Posterior vena cava (tissue), 2 donors: ENCODE data around the gene BCKDK. TPM values are rescaled to one million over a fixed set of nuclear protein-coding genes. Genes with fewer than 3 reads are reported as not detected.

Source experiments
- DNase-seq: peaks from one replicate; pipeline ENCODE4 v3.0.0-alpha.2; 2020; ENCODE audit warnings: low spot score
- intact Hi-C, 2 donors: fragments of 100-400 bp; cut with DNase I; formaldehyde crosslinking; loops; one replicate each; pipeline versions ENCODE4 v1.14.1 to v1.14.2; 2022 to 2023
- long read RNA-seq, 2 donors: library from polyadenylated mRNA; unstranded; transcript quantifications; one replicate each; pipeline ENCODE4 v2.0.0, GENCODE V29; 2020 to 2021
- total RNA-seq, 2 donors: library from RNA; stranded (reverse); fragmentation: NEBNext Ultra II Directional; extraction: Animal tissue kit (Norgen Biotek cat#: 25700); gene quantifications; one replicate each; pipeline ENCODE4 v1.2.1, GENCODE V29; 2021
- donor health status: DM: yes; HTN: yes; CAD: no.
- donor health status: DM: yes; HTN: yes; CAD: no.

Gene BCKDK
- 10 to 100 TPM; 29.8 to 30.6 TPM for total RNA-seq
- long read RNA-seq, donor 1, transcript BCKDK-201 (12 exons, 2,128 nt): major isoform, 20 of 43 reads
- long read RNA-seq, donor 1, transcript BCKDK-203 (11 exons, 1,997 nt): minor isoform, 11 of 43 reads
- long read RNA-seq, donor 1, partial matches to known transcripts: 10 of 43 reads
- long read RNA-seq, donor 1, other reads (novel, unspliced or antisense): 2 of 43 reads
- long read RNA-seq, donor 2, transcript BCKDK-201 (12 exons, 2,128 nt): major isoform, 129 of 249 reads
- long read RNA-seq, donor 2, transcript BCKDK-203 (11 exons, 1,997 nt): minor isoform, 78 of 249 reads
- long read RNA-seq, donor 2, partial matches to known transcripts: 31 of 249 reads
- long read RNA-seq, donor 2, other reads (novel, unspliced or antisense): 11 of 249 reads

DNA sequence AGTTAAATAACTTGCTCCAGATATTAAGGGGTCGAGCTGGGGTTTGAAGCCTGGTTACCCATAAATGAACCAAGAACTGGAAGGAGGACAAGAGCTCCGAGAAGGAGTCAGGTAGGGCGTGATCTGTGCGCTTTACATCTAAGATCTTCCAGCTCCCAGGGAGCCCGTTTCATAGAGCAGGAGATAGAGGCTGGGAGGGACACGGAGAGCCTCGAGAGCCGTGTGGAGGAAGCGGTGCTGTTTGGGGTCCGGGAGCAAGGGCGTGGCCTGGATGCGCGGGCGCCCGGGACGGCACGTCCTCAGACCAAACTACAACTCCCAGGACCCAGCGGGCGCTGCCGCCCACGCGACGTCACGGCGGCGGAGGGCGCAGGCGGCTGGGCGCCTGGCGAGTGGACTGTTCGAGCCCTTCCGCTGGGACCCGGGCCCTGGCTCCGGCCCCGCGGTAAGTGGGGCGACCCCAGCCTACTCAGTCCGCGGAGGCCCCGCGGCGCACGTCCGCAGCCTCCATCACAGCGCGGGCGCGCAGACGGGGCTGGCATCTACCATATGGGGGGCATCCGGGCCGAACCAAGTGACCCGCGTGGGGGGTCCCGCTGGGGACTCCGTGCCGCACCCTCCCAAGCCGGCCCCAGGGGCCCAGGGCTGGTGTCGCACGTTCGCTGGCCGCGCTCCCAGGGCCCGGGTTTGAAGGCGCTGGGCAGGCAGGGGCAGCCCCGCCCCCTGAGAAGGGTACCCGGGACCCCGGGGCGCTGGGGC lies at the start of gene BCKDK:
Gene BCKDK, plus strand, starts transcription at position 352 of the 759 bp plus-strand sequence. CDS start 838 bp downstream, outside the sequence.
- peak; percentile 94 for DNase-seq
- intact Hi-C loops: no loop called here

DNA sequence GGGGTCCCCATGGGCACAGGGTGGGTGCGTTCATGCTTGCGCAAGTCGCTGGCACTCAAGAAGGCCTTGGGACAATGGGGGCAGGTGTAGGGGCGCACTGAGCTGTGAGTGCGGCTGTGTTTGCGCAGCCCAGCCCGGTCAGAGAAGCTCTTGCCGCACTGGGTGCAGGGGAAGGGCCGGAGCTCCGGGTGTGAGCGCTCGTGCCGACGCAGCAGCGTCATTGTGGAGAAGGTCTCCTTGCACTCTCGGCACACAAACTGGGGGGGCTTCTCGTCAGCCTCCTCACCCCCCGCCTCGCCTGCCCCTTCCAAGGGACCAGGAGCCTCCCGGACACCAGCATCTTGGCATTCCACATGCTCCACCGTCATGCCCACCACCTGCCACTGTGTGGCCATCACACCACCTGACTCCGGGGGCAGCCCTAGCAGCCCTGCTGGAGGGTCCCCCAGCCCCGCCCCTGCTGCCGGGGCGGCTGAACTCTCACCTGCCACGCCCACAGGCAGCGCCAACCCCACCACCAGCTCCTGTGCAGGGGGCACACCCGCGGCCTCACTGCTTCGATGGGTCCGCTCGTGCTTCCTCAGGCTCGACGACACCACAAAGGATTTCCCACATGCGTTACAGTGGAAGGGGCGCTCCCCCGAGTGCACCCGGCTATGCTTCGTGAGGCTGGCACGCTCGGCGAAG lies 46.9 kb upstream of the BCKDK start:
- intact Hi-C loops: no loop called here
- no peak for DNase-seq

DNA sequence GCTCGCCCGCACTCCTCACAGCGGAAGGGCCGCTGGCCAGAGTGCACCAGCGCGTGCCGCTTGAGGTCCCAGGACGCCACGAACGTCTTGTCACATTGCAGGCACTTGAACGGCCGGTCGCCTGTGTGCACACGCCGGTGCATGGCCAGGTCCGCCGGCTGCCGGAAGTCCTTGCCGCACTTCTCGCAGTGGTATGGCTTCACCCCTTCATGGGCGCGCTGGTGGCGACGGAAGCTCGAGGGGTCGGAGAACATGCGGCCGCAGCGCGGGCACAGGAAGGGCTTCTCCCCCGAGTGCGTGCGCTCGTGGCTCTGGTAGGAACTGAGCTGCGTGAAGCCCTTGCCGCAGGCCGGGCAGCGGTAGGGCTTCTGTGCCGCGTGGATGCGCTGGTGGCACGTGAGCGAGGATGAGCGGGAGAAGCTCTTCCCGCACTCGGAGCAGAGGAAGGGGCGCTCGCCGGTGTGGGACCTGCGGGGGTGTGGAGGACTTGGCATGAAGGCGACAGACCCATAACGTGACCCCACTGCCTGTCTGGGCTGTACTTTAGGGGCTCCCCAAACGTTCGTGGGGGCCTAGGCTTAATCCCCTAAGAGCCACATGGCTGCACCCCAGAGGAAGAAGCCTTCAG lies 46.3 kb upstream of the BCKDK start:
- intact Hi-C loops: no loop called here
- no peak for DNase-seq

DNA sequence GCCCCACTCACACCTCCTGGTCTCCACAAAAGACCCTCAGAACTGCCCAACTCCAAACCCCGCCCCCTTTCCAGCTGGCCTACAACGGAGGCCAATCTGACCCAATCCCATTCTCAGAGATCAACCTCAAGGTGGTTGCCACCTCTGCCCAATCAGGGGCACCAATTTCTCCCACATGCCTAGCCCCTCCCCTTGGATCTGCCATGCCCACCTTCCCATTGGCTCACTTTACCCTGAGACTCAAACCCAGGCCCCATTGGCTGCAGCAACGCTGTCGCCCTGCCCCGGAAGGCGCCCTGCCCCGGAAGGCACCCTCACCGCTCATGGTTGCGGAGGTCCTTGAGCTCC lies 44.7 kb upstream of the BCKDK start:
- no peak for DNase-seq
- intact Hi-C loops: no loop called here

DNA sequence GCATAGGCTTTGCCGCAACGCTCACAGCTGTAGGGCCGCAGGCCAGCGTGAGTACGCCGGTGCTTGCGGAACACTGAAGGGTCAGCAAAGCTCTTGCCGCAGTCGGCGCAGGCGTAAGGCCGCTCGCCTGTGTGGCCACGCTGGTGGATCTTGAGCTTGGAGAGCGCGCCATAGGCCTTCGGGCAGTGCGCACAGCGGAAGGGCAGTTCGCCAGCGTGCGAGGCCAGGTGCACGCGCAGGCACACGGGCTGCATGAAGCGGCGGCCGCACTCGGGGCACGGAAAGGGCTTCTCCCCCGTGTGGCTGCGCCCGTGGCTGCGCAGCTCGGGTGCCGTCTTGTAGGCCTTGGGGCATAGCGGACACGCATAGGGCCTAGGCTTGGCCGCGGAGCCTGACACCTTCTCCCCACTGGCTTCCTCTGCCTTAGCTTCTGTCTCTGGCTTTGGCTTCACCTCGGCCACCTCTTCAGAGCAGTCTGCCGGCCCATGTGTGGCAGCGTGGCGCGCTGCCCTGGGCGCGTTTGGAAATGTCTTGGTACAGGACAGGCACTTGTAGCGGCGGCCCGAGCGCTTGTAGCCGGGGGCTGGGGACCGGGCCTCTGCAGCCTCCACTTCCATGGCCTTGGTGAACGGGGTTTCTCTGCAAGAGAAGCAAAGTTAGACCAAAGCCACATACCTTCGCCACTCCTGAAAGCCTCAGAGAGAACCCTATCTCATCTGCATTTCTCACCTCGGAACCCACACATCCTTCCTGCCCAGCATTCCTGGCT lies 44.2 kb upstream of the BCKDK start:
- intact Hi-C loops: no loop called here
- DNase-seq: no peak

DNA sequence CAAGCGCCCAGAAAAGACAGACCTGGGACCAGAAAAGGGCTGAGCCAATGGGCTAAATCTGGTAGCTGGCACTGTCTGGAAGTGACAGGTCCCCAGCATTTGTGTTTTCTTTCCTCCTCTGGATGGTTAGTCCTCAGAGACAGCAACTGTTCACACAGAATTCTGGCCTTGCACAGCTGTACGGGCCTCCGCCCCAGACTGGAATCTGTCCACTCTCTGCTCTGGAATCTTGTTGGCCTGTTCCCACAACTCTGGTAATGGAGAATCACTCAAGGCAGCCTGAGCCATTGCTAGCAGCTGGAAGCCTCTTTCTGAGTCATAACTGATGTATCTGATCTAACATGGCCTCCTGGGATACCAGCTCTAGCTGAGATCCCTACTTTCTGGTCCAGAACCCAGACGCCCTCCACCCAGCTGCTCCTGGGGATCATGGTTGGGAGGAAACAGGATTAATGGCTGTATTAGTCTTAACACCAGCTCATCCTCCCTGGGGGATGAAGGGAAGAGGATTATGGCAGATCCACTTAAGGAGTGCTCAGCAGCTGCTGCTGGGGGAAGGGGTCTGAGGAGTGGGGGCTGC lies 43.2 kb upstream of the BCKDK start:
- DNase-seq: no peak
- intact Hi-C loops: no loop called here

DNA sequence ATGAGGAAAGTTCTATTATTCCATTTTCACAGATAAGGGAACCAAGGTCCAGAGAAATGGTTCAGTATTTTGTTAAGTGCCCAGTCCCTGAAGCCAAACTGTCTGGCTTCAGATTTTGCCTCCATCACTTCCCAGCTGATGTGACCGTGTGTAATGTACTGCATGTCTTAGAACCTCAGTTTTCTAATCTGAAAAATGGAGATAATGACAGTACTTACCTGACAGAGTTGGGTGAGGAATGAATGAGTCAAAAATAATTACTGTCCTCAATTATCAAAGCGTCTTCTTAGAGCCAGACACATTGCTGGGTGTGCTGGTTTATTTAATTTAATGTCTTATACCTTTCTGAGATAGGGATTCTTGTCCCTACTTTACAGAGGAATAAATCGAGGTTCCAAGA lies 40.8 kb upstream of the BCKDK start:
- no peak for DNase-seq
- intact Hi-C loops: no loop called here

DNA sequence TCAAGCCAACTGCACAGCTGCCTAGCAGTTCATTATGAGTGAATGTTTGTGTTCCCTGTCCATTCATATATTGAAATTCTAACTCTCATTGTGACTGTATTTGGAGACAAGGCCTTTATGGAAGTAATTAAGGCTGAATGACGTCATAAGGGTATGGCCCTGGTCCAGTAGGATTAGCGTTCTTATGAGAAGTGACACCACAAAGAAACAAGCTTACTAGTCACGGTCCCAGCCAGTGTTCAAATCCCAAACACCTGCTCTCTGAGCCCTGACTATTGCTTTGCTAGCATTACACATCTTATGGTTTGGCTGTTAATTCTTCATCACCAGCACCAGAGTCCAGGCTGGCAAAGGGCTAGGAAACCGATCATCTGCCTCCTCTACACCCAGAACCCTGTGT lies 36.3 kb upstream of the BCKDK start:
- DNase-seq: no peak
- intact Hi-C loops: no loop called here

DNA sequence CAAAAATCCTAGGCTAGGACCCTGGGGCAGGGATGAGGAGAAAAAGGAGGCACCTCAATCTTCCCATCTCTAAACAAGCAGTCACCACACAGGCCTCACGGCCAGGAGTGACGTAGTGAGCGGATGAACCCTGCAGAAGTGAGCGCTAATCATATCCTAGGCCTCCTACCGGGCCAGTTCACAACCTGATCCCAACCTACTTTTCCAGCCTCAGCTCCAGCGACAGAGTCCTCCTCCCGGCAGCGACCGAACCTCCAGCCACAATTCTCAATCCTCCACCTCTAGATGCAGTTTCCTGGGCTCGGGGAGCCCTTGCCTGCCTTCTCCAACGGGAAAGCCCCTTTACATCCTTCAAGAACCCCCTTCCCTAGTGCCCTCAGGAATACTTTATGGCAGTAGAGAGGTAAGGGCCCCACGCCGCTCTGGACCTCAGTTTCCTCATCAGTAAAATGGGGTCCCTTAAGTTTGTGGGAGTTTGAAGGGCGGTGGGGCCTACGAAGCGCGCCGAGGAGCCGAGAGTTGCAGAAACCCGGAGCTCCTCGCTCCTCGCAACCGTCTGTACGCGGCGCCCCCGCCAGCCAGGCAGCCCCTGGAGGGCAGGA lies 35.5 kb upstream of the BCKDK start:
- intact Hi-C loops: no loop called here
- DNase-seq: peak; percentile 78

DNA sequence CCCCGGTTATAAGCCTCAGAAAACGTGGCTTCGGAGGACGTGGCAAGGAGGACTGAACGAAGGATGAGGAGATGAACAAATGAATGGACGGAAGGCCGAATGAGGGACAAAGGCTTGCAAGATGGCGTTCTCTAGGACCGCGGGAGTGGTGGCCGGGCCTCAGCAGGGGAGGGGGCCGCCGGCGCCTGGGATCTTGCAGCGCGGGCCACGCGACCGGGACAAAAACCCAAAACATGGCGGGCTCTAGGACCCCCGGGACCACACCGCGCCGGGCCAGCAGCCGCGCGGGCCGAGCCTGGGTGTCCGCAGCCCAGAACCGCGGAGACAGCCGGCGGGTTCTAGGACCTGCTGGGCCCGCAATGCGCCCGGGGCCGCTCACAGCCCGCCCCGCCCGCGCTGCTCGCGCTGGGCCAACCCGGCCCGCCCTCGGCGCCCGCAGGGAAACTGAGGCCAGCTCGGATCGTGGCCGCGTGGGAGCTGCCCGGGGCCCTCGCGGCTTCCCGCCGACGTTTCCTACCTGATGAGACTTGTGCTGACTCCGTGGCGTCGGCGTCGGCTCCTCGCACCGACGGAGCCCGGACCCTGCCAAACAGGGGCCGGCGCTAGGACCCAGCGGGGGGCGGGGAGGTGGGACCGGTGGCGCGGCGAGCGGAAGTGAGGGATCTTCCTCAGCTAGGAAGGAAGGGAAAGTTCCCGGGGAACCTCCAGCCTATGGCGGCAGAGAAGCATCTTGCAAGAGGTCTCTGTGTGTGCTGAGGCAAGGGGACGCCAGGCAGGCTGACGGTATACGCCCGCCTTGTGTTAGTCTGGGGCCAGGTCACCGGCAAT lies 34.8 kb upstream of the BCKDK start:
- DNase-seq: peak; percentile 97
- intact Hi-C loops: no loop called here

DNA sequence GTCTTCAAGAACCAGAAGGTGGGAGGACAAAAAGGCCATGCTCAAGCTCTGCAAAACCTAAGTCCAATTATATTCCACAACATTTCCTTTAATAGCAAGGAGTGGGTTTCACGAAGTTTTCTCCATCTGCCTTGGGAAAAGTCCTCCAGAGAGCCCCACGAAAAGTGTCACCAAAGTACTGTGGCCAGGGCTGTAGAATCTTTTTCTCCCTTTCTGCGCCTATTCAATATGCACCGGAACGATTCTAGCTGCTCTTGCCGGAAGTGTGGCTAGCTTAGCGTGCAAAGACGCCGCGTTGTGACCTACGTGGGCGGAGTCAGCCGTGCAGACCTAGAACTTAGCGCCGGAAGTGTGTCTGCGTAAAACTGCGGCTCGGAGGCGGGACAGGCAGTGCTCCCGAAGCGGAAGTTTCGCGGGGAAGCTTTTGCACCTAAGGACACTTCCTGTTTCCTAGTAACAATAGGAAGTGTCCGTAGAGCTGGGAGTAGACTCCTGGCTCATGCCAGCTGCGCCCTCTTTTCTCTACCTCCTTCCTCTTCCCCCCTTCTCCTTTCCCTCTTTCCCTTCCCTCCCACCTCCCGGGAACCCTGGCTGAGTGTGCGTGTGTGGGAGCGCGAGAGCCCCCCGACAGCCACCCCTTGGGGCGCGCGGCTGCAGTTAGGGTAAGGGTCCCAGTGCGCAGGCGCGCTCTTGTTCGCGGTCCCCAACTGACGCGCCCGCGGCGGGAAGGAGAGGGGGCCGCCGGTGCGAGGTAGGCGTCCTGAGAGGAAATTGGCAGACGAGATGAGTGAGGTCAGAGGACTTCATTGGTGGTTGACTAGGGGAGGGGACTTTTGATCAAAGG lies 34.0 kb upstream of the BCKDK start, which contains the start of the genes ZNF646 and ZNF668:
Gene ZNF646, plus strand, starts transcription at position 453 of the 844 bp plus-strand sequence. CDS start 1,903 bp downstream, outside the sequence.
Gene ZNF668, minus strand, starts transcription at position 271 of the 844 bp plus-strand sequence. CDS start 9,781 bp downstream, outside the sequence.
- intact Hi-C loops: no loop called here

DNA sequence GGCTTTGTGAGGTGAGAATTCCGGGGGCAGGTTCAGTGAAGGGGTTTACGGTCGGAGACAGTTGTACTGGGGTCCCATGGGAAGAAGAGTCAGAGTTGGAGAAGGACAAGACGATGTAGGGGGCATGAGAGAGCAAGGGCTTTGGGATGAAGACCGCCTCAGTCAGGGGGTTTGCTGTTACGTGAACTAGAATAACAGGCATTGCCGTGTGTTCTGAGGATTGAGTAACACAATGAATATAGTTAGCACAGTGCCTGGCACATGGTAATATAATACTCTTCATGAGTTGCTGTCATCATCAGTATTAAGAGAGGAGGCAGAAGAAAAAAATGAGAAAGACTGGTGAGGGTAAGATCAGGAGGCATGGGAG lies 33.4 kb upstream of the BCKDK start:
- intact Hi-C loops: no loop called here
- DNase-seq: no peak

More for the DNA sequence above, 34.0 kb upstream of the BCKDK start, which contains the start of the genes ZNF646 and ZNF668:
- peak; percentile 99 for DNase-seq

DNA sequence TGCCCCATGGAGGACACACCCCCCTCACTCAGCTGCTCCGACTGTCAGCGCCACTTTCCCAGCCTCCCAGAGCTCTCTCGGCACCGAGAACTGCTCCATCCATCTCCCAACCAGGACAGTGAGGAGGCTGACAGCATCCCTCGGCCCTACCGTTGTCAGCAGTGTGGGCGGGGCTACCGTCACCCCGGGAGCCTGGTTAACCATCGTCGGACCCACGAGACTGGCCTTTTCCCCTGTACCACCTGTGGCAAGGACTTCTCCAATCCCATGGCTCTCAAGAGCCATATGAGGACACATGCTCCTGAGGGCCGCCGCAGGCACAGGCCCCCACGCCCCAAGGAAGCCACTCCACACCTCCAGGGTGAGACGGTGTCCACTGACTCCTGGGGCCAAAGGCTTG lies 31.9 kb upstream of the BCKDK start:
- intact Hi-C loops: no loop called here
- peak; percentile 76 for DNase-seq

DNA sequence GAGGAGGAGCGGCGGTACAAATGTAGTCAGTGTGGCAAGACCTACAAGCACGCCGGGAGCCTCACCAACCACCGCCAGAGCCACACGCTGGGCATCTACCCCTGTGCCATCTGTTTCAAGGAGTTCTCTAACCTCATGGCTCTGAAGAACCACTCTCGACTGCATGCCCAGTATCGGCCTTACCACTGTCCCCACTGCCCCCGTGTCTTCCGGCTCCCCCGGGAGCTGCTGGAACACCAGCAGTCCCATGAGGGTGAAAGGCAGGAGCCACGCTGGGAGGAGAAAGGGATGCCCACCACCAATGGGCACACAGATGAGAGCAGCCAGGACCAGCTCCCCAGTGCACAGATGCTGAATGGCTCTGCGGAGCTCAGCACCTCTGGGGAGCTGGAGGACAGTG lies 31.2 kb upstream of the BCKDK start:
- intact Hi-C loops: no loop called here
- peak; percentile 57 for DNase-seq

DNA sequence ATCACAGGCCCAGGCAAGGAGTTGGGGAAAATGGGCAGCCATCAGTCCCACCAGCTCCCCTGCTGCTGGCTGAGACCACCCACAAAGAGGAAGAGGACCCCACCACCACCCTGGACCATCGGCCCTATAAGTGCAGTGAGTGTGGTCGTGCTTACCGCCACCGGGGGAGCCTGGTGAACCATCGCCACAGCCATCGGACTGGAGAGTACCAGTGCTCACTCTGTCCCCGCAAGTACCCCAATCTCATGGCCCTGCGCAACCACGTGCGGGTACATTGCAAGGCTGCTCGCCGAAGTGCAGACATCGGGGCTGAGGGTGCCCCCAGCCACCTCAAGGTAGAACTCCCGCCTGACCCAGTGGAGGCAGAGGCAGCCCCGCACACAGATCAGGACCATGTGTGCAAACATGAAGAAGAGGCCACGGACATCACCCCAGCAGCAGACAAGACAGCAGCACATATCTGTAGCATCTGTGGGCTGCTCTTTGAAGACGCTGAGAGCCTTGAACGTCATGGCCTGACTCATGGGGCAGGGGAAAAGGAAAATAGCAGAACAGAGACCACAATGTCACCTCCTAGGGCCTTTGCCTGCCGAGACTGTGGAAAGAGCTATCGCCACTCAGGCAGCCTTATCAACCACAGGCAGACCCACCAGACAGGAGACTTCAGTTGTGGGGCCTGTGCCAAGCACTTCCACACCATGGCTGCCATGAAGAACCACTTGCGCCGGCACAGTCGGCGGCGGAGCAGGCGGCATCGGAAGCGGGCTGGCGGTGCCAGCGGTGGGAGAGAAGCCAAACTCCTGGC lies 30.4 kb upstream of the BCKDK start:
- no peak for DNase-seq
- intact Hi-C loops: no loop called here
